ENCODE data around the gene SLC5A2.
"Not testable (repeated sequence)": the region's sequence is repeated elsewhere in the genome, so short reads cannot be mapped to it uniquely, and the experiment has no call there.

SLC5A2 gene

DNA sequence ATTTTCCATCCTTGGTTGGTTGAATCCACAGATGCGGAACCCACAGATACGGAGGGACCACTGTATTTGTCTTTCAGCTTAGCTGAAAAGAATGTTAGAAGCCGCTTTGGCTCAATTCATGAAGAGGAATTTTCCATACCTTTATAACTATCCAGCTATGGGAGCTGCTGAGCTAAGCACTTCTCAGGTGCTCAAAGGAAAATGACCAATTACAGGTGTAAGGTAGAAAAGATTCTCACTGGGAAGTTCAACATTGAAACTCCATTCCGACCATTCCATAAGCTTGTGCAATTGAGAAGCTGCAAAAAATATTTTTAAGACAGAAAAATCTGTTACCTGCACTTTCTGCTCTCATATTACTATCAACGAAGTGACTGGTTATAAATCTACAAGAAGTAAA is 47.5 kb downstream of the SLC5A2 start:
- no peak for DNase-seq

DNA sequence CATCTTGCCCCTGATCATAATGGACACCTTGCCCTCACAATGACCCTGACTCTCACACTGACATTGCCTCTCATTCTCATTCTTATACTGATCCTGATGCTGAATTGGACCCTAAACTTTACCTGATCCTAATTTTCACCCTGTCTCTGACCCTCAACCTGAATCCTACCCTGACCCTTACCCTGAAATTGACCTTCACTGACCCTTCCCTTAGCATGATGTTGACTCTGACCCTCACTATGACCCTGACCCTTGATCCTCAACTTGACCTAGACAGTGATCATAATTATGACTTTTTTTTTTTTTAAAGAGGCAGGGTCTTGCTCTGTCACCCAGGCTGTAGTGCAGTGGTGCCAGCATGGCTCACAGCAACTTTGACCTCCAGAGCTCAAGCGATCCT is 48.2 kb downstream of the SLC5A2 start:
- DNase-seq: no peak

DNA sequence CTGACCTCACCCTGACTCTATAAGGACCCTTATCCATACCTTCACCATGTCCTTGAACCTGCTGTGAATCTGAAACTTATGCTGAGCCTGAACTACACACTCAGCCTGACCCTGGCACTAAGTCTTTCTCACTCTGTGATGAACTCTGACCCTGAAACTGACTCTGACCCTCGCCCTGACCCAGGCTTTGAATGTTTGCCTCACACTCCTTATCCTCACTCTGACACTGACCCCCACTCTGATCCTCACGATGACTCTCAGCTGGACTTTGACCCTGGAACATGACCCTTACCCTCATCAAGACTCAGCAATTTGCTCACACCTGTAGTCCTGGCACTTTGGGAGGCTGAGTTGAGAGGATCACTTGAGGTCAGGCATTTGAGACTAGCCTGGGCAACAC is 49.2 kb downstream of the SLC5A2 start:
- DNase-seq: no peak

DNA sequence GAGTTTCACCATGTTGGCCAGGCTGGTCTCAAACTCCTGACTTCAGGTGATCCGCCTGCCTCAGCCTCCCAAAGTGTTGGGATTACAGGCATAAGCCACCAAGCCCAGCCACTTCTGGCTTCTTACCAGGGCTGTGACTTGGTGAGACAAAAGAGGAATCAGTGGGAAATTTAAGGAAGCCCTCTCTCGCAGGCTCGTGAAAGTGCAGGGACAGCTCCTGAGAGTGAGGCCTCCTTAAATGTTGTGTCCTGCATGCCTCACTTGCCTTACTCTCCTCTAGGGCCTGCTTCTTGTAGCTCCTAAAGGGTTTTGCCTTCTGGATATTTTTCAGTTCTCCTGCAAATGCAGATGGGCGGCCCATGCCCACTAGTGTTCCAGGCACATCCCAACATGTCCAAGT is 50.0 kb downstream of the SLC5A2 start:
- DNase-seq: no peak

DNA sequence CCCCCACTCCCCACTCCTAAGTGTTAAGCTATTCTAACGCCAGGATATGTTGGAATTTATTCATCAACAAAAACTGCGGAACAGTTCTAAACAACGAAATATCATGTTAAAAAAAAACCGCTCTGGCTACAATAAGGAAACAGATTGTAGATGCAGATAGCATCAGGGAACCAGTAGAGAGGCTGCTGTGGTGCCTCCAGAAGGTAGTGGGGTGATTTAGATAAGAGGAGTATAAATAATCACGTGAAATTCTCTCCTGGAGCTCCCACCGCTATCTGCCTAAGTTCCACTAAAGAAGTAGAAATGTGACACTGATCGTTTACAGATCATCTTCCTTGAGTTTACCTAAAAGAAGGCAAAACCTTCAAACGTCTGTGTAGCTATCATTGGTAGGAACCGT is 52.8 kb downstream of the SLC5A2 start:
- DNase-seq: no peak

DNA sequence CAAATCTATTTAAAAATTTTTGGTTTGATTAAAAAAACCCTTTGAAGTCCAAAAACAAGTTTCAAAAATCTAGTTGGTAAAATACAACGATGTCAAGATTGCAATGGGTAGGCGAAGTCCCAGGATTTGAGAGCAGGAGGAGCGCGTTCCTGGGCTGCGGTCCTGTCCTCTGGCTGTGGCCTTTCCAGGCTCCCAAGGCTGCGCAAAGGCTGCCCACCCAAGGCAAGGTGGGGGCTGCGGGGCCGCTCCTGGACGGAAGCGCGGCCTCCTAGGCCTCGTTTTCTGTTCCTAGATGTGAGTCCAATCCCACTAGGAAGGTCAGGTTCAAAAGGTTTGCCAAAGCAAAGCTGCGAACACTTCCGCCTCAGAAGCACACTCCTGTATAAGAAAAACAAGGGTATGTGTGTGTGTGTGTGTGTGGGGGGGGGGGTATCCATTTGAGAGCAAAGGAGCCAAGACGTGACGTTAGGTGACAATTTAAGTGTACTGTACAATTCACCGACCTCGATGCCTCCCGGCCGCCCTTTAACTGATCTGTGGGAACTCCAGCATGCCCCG is 54.0 kb downstream of the SLC5A2 start:
- no peak for DNase-seq

DNA sequence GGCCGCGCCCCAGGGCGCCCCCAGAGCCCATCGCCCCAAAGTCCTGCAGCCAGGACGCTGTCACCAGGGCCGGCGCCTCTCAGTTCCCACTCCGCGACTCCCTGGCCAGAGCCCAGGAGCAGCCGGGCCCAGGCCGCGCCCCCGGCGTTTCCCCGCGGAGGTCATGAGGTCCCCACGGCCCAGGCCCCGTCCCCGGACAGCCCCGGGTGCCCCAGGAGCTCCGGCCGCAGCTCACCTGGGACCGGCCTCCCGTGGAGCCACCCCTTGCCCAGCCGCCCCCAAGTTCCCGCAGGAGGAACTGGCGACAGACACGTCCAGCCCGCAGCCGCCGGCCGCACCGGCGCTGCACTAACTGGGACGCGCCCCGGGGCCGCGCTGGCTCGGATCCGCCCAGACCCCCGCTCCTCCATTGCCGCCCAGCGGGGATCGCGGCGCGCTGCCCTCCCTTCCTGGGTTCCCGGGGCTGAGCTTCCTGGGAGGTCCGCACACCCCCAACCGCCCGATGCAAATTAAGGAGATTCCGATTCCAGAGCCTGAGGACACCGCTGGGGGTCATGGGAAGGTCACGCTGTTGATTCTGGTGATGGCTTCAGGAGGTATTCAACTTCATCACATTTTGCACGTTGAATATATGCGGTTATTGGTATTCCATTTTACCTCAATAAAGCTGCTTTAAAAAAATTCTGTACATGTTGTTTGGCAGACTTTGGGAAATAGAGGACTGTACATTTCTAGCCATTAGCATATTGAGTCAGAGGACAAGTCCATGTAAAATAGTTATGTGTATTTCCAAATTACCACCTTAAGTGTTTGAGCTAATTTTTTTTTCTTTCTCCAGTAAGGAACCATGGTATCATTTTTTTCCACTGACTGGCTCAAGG is 54.7 kb downstream of the SLC5A2 start:
- no peak for DNase-seq

DNA sequence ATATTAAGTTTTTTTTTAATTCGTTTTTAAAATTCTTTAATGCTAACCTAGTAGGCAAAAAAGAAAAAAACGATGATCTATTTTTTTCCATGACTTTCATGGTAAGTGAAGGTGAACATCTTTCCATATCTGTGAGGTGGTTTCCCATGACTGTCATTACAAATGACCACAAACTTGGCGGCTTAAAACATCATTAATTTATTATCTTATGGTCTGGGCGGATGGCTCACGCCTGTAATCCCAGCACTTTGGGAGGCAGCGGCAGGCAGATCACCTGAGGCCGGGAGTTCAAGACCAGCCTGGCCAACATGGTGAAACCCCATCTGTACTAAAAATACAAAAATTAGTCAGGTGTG is 55.3 kb downstream of the SLC5A2 start:
- not testable (repeated sequence) for DNase-seq

DNA sequence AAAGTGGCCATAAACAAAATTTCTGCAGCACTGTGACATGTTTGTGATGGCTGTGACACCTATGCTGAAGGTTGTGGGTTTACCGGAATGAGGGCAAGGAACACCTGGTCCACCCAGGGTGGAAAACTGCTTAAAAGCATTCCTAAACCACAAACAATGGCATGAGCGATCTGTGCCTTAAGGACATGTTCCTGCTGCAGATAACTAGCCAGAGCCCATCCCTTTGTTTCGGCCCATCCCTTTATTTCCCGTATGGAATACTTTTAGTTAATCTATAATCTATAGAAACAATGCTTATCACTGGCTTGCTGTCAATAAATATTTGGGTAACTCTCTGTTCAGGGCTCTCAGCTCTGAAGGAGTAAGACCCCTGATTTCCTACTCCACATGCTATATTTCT is 56.8 kb downstream of the SLC5A2 start:
- not testable (repeated sequence) for DNase-seq
